Skin epidermis (tissue), 12 donors: ENCODE measurements around the gene AMDHD2.

Source experiments
- H3K27ac ChIP-seq, 21 experiments: fragments of 200-600 bp; sonication (generic) in 11 of 21; one replicate each; pipeline ENCODE4 v1.5.0; 2020; ENCODE audit warnings: mild to moderate bottlenecking in 3 of 21, inconsistent platforms in 2 of 21, moderate library complexity in 2 of 21
- H3K4me3 ChIP-seq, 7 experiments: fragments of 200-600 bp; sonication (generic) in 2 of 7; one replicate each; pipeline ENCODE4 v1.5.0; 2020; ENCODE audit warnings: inconsistent platforms in 2 of 7, mild to moderate bottlenecking in 2 of 7, moderate library complexity in 1 of 7

AMDHD2 gene

GRCh38 chr16:2513405-2514332, 6.5 kb upstream of the AMDHD2 start, which contains the start of gene ATP6V0C:
Gene ATP6V0C, plus strand, starts transcription at chr16:2513952. Its CDS starts 152 bp downstream, at chr16:2514104.
- H3K27ac ChIP-seq = peak within 1 kb of the TSS; percentile 94 to 100 (median 99)

GRCh38 chr16:2514333-2515179, 5.6 kb upstream of the AMDHD2 start:
- Histone ChIP-seq H3K27ac (peak overlapping the region; percentile 94 to 100 (median 99)), H3K4me3 (peak overlapping the region; percentile 80 to 100 (median 94))

More at GRCh38 chr16:2513405-2514332, 6.5 kb upstream of the AMDHD2 start, which contains the start of gene ATP6V0C:
- peak within 1 kb of the TSS; percentile 80 to 100 (median 94) for H3K4me3 ChIP-seq

- Histone ChIP-seq H3K4me3 (peak overlapping the region; percentile 80 to 100 (median 94)), H3K27ac (peak overlapping the region; percentile 94 to 100 (median 99))
Observed at GRCh38 chr16:2515180-2515851, 4.9 kb upstream of the AMDHD2 start.

GRCh38 chr16:2516391-2517240, 3.6 kb upstream of the AMDHD2 start:
- Histone ChIP-seq H3K4me3 (peak overlapping the region in 4 of 7 experiments; percentile 8 to 100 (median 56)), H3K27ac (peak overlapping the region in 19 of 21 experiments; percentile 10 to 100 (median 98))

GRCh38 chr16:2517954-2518605, 2.1 kb upstream of the AMDHD2 start:
- Histone ChIP-seq H3K4me3 (no peak overlapping the region), H3K27ac (peak overlapping the region in 14 of 21 experiments; percentile 15 to 99 (median 80))

GRCh38 chr16:2518823-2519710, 1.1 kb upstream of the AMDHD2 start:
- peak overlapping the region in 19 of 21 experiments; percentile 48 to 99 (median 80) for H3K27ac ChIP-seq
- H3K4me3 ChIP-seq = peak overlapping the region in 2 of 7 experiments; percentile 63 to 73

GRCh38 chr16:2519711-2520080, 475 bp upstream of the AMDHD2 start:
- H3K4me3 ChIP-seq = peak overlapping the region; percentile 51 to 79 (median 63)
- H3K27ac ChIP-seq = peak overlapping the region in 20 of 21 experiments; percentile 6 to 99 (median 79)

- Histone ChIP-seq H3K27ac (peak overlapping the region; percentile 66 to 98 (median 79)), H3K4me3 (peak overlapping the region; percentile 51 to 79 (median 63))
Observed at GRCh38 chr16:2520784-2521531, 787 bp downstream of the AMDHD2 start.

- H3K27ac ChIP-seq = peak overlapping the region in 2 of 21 experiments; percentile 24 to 55
- no peak overlapping the region for H3K4me3 ChIP-seq
Observed at GRCh38 chr16:2523801-2524231, 3.6 kb downstream of the AMDHD2 start.

- Histone ChIP-seq H3K27ac (no peak overlapping the region), H3K4me3 (no peak overlapping the region)
Observed at GRCh38 chr16:2524339-2524938, 4.3 kb downstream of the AMDHD2 start.

- H3K4me3 ChIP-seq = no peak overlapping the region
- H3K27ac ChIP-seq = no peak overlapping the region
Observed at GRCh38 chr16:2526135-2526534, 6.0 kb downstream of the AMDHD2 start.

- Histone ChIP-seq H3K4me3 (no peak overlapping the region), H3K27ac (no peak overlapping the region)
Observed at GRCh38 chr16:2527071-2527783, 7.1 kb downstream of the AMDHD2 start.

GRCh38 chr16:2527784-2528100, 7.6 kb downstream of the AMDHD2 start:
- Histone ChIP-seq H3K4me3 (no peak overlapping the region), H3K27ac (no peak overlapping the region)

GRCh38 chr16:2528161-2529060, 8.2 kb downstream of the AMDHD2 start:
- Histone ChIP-seq H3K4me3 (no peak overlapping the region), H3K27ac (no peak overlapping the region)
